ENCODE data around the gene LRRC8E. TPM values are rescaled to one million over a fixed set of nuclear protein-coding genes. Genes with fewer than 3 reads are reported as not detected.
"Not testable (repeated sequence)": the region's sequence is repeated elsewhere in the genome, so short reads cannot be mapped to it uniquely, and the experiment has no call there.

LRRC8E gene
- polyA plus RNA-seq, 1 donor, result 2.0 TPM

DNA sequence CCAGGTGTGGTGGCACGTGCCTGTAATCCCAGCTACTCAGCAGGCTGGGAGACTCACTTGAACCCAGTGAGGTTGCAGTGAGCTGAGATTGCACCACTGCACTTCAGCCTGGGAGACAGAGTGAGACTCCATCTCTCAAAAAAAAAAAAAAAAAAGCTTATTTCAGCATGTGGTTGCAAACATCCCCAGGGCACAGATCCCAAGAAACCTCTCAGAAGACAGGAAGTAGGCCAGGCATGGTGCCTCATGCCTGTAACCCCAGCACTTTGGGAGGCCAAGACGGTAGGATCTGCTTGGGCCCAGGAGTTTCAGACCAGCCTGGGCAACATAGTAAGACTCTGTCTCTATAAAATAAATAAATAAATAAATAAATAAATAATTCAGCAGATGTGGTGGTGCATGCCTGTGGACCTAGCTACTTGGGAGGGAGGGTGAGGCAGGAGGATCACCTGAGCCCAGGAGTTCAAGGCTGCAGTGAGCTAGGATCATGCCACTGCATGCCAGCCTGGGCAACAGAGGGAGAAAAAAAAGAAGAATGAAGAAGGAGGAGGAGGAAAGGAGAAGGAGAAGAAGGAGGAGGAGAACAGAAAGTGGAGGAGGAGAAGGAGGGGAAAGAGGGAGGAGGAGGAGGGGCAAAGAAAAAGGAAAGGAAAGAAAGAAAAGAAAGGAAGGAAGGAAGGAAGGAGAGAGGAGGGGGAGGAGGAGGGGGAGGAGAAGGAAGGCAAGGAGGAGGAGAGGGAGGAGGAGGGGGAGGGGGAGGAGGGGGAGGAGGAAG is 4.3 kb upstream of the LRRC8E start:
- no peak for DNase-seq

DNA sequence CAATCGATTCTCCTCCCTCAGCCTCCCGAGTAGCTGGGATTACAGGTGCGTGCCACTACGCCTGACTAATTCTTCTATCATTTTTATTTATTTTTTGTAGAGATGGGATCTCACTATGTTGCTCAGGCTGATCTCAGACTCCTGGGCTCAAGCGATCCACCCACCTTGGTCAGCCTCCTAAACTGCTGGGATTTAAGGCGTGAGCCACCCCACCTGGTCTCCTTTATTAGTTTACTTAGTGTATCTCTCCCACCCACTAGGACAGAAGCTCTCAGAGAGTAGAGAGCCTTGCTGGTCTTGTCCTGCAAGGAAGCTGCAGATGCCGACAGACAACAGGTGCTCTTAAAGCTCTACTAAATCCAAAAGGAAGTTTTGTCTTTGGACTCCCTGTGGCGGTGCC is 2.5 kb upstream of the LRRC8E start:
- no peak for DNase-seq

DNA sequence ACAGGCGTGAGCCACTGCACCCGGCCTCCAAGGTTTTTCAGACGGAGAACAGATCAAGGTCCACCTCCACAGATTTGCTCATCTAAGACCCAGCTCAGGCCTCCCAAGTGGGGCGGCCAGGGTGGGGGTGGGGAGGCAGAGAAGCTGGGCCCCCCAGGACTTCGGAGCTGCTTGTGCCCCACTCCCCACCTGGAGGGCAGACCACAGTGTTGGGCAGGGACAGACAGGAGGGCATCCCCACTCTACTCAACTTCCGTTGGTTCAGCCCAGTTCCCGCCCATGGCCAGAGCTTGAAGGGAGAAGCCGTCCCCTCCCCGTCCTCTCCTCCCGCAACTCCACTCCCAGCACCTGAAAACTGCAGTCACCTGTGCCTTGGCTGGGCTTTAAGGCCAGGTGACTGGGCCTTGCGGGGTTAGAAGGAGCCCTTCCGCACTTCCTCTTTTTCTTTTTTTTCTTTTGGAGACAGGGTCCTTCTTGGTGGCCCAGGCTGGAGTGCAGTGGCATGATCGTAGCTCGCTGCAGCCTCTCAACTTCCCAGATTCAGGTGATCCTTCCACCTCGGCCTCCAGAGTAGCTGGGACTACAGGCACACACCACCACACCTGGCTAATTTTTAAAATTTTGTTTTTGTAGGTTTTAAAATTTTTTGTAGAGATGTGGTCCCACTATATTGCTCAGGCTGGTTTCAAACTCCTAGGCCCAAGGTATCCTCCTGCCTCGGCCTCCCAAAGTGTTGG is 734 bp upstream of the LRRC8E start:
- no peak for DNase-seq

DNA sequence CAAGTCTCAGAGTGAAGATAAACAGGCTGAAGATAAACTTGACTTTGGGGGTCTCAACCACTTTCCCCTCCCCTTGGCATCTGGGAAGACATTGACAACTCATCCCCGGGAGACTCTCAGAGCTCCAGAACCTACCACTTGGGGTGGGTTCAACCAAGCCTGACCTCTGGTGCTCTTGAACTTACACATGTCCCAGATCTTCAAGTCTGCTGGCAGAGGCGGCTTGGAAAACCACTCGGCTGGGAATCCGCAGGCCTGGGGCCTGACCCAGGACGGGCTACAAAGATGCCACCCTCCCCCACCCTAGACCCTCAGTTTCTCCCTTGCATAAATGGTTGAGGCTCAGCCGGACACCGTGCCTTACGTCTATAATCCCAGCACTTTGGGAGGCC is 512 bp downstream of the LRRC8E start:
- DNase-seq, result no peak

DNA sequence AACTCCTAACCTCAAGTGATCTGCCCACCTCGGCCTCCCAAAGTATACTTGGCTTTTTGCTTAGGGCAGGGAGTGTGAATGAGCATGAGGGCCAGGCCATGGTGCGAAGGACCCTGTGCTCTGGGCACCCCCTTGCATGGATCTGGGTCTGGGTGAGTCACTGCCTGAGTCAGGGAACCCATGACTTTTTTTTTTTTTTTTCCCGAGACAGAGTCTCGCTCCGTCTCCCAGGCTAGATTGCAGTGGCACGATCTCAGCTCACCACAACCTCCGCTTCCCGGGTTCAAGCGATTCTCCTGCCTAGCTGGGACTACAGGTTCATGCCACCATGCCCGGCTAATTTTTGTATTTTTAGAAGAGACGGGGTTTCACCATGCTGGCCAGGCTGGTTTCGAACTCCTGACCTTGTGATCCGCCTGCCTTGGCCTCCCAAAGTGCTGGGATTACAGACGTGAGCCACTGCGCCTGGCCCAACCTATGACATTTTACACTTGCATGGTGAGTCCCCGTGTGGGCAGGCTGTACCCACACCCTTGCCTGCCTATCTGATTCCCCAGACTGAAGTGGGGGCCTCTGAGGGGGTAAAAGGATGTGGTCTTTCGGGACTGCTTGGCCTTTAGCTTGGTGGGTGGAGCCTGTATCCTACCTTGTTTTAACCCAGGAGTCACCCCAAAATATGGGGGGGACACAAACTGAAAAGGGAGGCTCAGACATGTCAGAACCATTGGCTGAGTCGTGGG is 5.2 kb downstream of the LRRC8E start:
- DNase-seq, result not testable (repeated sequence)

DNA sequence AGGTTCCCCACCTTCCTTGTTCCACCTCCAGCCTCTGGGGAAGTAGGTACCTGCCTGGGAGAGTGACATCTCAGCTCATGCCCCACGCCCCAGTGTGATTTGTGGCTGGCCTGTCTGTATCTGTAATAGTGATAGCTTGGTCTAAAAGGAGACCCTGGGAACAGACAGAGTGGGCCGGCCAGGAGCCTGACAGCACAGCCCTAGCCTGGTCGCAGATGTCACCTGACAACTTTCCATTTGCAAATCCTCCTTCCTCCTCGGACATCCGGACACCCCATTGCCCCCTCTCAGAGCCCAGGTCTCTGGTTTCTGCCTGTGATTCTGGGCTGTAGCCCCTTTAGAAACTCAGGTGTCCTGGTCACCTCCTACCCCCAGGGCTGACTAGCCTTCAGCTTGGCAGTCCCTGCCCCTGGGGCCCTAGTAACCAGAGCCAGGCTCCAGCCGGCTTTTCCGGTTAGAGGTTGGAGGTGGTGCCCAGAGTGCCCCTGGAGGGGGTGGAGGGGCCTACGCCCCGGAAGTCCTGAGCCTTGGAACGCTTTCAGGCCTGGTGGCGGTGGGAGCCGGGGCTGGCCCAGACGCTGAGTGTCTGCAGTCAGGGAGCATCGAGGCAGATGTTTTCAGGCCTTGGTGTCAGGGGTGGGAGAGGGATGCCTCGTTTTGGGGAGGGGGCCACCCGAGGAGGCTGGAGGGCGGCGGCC is 6.5 kb downstream of the LRRC8E start:
- no peak for DNase-seq

DNA sequence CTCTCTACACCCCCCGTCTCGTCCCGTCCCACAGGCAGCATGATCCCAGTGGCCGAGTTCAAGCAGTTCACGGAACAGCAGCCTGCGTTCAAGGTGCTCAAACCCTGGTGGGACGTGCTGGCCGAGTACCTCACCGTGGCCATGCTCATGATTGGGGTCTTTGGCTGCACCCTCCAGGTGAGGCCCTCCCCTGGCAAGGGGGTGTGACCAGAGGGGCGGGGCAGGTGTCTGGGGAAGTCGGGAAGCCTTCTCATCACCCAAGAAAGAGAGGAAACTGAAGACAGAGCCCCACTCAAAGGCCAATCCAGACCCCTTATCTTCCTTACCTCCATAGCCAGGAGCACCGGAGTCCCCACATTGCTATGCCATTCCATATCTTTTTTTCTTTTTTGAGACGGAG is 7.3 kb downstream of the LRRC8E start:
- no peak for DNase-seq

DNA sequence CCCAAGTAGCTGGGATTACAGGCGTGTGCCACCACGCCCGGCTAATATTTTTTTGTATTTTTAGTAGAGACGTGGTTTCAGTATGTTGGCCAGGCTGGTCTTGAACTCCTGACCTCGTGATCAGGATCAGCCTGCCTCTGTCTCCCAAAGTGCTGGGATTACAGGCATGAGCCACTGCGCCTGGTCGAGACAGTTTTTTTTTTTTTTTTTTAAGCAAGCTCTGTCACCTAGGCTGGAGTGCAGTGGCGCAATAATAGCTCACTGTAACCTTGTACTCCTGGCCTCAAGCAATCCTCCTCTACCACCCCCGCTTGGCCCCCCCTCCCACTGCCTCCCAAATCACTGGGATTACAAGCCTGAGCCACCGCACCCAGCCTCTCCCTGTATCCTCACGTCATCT is 9.0 kb downstream of the LRRC8E start:
- DNase-seq, result no peak

DNA sequence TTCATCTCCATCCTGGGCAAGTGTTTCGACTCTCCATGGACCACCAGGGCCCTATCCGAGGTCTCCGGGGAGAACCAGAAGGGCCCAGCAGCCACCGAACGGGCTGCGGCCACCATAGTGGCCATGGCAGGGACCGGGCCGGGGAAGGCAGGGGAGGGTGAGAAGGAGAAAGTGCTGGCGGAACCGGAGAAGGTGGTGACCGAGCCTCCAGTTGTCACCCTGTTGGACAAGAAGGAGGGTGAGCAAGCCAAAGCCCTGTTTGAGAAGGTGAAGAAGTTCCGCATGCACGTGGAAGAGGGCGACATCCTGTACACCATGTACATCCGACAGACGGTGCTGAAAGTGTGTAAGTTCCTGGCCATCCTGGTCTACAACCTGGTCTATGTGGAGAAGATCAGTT is 10.7 kb downstream of the LRRC8E start:
- no peak for DNase-seq

DNA sequence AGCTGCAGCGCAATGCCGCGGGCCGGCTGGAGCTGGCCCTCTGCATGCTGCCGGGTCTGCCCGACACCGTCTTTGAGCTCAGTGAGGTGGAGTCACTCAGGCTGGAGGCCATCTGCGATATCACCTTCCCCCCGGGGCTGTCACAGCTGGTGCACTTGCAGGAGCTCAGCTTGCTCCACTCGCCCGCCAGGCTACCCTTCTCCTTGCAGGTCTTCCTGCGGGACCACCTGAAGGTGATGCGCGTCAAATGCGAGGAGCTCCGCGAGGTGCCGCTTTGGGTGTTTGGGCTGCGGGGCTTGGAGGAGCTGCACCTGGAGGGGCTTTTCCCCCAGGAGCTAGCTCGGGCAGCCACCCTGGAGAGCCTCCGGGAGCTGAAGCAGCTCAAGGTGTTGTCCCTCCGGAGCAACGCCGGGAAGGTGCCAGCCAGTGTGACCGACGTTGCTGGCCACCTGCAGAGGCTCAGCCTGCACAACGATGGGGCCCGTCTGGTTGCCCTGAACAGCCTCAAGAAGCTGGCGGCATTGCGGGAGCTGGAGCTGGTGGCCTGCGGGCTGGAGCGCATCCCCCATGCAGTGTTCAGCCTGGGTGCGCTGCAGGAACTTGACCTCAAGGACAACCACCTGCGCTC is 11.6 kb downstream of the LRRC8E start:
- DNase-seq, result no peak

DNA sequence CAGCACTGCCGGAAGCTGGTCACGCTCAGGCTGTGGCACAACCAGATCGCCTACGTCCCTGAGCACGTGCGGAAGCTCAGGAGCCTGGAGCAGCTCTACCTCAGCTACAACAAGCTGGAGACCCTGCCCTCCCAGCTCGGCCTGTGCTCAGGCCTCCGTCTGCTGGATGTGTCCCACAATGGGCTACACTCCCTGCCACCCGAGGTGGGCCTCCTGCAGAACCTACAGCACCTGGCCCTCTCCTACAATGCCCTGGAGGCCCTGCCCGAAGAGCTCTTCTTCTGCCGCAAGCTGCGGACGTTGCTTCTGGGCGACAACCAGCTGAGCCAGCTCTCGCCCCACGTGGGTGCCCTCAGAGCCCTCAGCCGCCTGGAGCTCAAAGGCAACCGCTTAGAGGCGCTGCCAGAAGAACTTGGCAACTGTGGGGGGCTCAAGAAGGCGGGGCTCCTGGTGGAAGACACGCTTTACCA is 12.1 kb downstream of the LRRC8E start:
- no peak for DNase-seq

DNA sequence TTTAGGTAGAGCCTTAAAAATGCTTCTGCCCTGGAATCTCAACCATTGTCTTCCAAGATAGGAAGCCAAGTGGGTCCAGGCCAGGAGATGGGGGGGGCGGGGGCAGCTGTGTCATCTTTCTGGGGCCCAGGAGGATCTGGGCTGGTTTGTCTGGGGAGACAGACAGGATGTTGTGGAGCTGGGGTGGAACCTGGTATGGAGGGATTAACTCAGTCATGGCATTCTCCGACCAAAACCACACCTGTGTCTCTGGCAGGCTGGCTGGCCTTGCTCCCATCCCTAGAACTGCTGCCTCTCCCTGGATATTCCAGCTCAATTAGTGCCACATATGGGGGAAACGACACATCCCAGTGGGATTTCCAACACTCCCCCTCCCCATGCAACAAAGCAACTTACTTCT is 12.6 kb downstream of the LRRC8E start:
- DNase-seq, result no peak

DNA sequence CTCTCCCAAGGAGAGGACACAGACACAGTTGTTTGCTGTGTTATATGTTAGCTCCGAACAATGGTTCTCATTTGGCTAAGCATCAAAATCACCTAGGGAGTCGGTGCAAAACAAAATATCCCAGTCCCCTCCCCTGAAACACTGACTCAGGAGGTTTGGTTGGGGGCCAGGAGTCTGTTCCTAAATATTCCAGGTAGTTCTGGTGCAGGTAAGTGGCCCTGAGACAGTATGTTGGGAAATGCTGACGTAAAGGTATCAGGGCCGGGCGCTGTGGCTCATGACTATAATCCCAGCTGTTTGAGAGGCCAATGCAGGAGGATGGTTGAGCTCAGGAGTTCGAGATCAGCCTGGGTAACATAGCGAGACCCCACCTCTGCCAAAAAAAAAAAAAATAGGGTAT is 13.0 kb downstream of the LRRC8E start:
- no peak for DNase-seq

DNA sequence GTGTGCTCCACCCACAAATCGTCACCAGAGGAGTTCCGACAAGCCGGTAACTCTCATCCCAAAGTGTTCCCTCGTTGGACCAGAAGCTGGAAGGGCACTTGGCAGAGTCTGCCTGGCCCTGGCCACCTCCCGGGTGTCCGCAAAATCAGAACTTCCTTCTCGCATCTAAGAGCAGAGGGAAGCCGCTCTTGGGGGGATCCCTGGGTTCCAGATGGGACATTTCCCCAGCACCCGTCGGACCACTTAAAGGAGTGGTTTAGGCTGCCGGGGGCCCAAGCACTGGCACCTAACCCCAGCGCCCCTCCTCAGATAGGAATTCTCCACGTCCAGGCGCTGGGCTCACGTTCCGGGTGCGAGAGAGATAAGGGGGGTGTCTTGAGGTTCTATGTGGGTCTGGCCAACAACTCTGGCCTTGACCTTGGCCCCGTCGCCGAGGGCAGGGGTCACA is 14.5 kb downstream of the LRRC8E start:
- no peak for DNase-seq

DNA sequence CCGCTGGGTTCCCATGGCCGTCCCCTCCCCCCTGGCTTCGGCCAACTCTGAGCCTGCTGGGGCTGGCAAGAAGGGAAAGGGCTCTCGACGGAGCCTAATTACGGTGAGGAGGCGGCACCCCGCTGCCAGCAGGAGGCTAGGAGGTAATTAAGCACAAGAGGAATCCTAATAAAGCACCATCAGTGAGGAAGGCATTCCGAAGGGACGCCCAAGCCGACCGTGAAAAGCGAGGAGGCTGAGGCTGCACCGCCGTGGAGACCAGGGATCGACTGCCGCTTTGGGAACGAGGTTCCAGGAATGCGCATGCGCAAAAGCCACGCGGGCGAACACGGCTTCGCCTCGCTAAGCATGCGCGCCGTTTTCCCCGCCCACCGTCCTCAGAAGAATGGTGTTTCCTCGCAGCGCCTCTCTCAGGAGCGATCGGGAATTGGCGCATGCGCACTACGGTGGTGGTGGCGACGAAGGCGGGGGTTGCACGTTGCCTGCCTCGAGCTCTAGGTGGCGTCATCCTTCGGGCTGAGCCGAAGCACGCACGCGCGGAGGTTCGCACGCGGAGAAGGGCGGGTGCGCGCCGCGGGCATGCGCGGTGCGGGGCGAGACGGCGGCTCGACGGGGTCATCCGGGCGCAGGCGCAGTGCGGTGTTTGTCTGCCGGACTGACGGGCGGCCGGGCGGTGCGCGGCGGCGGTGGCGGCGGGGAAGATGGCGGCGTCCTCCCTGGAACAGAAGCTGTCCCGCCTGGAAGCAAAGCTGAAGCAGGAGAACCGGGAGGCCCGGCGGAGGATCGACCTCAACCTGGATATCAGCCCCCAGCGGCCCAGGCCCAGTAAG is 15.1 kb downstream of the LRRC8E start, which contains the start of gene MAP2K7:
Gene MAP2K7, plus strand, starts transcription at position 634 of the 830 bp plus-strand sequence. Its CDS starts 68 bp downstream, at position 702.
- peak; percentile 99 for DNase-seq

DNA sequence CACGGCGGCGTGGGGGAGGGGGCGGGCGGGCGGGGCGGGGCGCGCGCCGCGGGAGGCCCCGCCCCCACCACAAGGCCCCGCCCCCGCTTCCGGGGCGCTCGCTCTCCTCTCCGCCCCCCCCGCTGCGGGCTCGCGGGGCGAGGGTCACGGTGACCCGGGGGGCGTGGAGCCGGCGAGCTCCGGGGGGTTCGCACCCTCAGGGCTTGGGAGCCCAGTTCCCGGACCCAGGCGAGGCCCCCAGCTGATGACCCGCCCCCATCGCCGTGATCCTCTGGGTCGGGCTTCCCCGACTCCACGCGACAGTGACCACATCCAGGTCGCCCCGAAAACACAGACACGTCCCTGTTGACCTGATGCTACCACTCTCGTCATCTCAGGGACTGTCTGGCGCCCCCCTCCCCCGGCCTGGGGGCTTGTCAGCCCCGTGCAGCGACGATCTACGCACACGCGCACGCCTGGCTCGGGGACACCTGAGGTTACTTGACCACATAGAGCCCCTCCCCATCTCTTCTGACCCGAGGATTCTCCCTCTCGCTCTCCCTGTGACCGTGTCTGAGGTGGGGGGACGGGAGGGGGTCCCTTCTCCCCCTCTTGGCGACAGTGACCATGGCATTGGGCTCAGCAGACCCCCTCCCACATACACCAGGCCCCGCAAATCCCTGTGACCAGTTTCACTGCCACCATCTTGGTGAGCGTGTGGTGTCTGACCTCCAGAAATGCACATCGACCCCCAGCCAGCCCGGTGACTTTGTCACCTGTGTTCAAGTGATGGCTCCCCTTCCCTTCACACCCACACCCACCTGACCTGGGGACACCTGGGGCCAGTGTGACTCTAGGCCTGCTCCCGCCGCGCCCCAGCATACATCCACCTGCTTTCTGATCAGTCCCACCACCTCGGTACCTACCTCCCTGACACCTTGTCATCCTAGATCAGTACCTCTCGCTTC is 16.0 kb downstream of the LRRC8E start:
- DNase-seq, result no peak

DNA sequence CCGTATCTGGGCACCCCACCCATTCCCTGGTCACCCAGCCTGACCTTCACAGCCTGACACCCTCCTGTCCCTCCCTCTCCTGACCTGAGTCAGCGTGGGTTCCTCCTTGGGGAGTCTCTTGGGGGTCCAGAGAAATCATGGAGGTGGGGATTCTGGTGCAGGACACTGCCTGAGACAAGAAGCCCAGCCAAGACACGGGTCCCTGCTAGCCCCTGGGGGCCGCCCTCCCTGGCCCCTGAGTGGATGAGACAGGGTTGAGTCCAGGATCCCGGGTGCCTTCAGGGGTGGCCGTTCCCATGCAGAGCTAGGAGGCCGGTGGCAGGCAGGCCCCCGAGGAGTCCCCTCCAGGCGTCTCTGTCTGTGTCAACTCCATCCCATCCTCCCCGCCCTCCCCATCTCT is 17.0 kb downstream of the LRRC8E start:
- no peak for DNase-seq

DNA sequence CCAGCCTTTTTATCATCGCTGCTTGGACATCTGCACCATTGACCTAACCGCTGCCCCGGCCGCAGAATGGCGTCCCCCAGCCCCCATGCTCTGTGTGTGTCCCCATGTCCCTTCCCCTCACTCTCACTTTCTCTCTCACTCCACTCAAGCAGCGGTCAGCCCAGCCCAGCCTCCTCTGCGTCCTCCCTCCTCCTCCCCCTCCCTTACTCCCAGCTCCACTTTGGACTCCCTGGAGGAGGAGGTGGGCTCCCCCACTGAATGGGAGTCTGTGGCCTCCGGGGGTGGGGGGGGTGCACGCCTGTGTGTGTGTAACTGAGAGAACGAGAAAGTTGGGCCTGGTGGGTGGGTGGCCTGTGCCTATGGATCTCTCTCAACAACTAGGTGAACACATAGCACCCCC is 17.5 kb downstream of the LRRC8E start:
- DNase-seq, result no peak

DNA sequence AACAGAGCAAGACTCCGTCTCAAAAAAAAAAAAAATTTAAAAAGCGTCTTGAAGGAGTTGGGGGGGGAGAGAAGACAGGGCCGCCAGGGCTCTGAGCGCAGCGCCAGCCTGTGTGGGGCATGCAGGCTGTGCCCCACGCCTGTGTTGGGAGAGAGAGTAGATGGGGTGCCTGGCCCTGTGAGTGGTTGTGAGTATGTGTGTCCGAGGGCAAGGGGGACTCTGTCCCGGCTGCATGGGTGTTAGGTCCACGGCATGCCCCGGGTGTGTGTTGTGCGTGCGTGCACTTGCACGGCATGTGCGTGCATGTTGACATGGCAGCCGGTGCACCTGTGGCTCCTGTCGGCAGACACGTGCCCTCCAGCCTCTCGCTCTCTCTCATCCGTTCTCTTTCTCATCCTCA is 18.8 kb downstream of the LRRC8E start:
- no peak for DNase-seq

DNA sequence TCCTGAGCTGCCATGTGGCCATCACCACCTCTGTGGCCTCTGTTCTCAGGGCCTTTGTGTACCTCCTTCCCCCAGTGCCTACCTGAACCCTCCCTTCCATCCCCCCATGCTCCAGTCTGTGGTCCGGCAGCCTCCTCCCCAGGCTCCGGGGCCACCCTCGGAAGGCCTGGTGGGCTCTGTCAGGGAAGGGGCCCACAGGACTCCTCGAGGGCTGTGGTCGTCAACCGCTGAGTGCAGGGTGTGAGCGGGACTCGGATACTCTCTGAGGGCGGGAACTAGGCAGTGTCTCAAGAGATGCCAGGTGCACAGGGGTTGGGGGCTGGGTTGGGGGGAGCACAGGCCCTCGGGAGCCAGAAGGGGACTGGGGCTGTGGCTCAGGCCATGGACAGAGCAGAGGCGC is 19.2 kb downstream of the LRRC8E start:
- DNase-seq, result no peak

Measured in left kidney (tissue), 2 donors.